ENCODE results near the gene SOX13. TPM values are rescaled to one million over a fixed set of nuclear protein-coding genes. Genes with fewer than 3 reads are reported as not detected.
A peak's percentile ranks its signal among the peaks of the same experiment; 100 is the strongest.

SOX13 gene
- total RNA-seq, 4 donors from 2014 or later = 12.1 to 34.1 (median 33.4) TPM

DNA sequence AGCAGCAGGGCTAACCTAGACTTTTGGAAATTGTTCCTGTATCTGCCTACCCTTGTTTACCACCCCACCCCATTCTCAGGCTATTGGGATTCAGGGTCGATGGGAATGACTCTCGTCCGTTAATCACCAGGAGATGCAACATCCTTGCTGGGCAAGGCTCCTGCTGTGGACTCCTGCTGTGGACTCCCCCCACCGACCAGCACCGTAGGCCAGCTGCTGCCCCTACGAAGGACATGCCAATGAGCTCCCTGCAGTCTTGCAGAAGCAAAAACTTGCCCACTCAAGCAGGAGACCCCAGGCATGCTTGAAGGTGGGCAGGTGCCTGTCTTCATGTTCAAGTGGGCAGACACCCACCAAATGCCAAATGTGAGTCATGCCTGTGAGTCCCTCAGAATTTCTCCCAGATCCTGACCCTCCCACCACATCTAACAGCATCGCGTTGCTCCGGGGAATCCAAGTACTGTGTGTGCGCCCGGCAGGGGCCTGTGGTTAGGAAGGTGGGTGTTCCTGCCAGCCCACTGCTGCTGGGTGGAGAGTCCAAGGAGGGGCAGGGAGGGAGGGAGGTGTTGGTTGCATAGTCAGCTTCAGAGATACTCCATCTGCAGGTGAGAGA is 41.7 kb upstream of the SOX13 start:
- in situ Hi-C loops (cut with MboI; ENCODE audit: low pct_ligation_motif_present in 1 of 4, low pct_unique_long_range_greater_than_20kb in 1 of 4, low sequenced_read_pairs in 3 of 4) (no loop called here), intact Hi-C loops (cut with DNase I; ENCODE audit: low total_unique reads) (no loop called here)
- 81% methylated on average over 11 of the region's 11 CpGs; no CpG with 5 or more reads in 1 of the 2 donors for WGBS, 2 donors (ENCODE audit: low coverage in 1 of 2)
- no peak overlapping the region for H3K4me3 ChIP-seq
- H3K27me3 ChIP-seq = no peaks in the 10 kb centered on the region
- no peaks in the 10 kb centered on the region for H3K4me1 ChIP-seq
- no peak for DNase-seq
- TF ChIP-seq POLR2A (IDR thresholded peaks at IDR 0.05) (no peak), CTCF (IDR thresholded peaks at IDR 0.05) (no peak), EP300 (IDR thresholded peaks at IDR 0.05; ENCODE audit: low read depth) (no peak), POLR2AphosphoS5 (IDR thresholded peaks at IDR 0.05) (no peak)
- no peaks in the 10 kb centered on the region for H3K9me3 ChIP-seq
- H3K36me3 ChIP-seq = no peaks in the 10 kb centered on the region
- no peak overlapping the region for H3K27ac ChIP-seq

- peak in 1 of 3 donors; percentile 32 for TF ChIP-seq POLR2AphosphoS5 (IDR thresholded peaks at IDR 0.05)
- TF ChIP-seq EP300 (IDR thresholded peaks at IDR 0.05; ENCODE audit: low read depth) = no peak
- no peak for TF ChIP-seq POLR2A (IDR thresholded peaks at IDR 0.05)
- no peak for TF ChIP-seq CTCF (IDR thresholded peaks at IDR 0.05)
- Histone ChIP-seq H3K4me3 (no peak overlapping the region), H3K27me3 (no peaks in the 10 kb centered on the region), H3K36me3 (no peaks in the 10 kb centered on the region), H3K4me1 (no peaks in the 10 kb centered on the region), H3K9me3 (no peaks in the 10 kb centered on the region), H3K27ac (no peak overlapping the region)
- DNase-seq = no peak
- WGBS, 2 donors (ENCODE audit: low coverage in 1 of 2) = 60 to 68% methylated on average over 1 to 4 of the region's 4 CpGs
- intact Hi-C loops (cut with DNase I; ENCODE audit: low total_unique reads) (no loop called here), in situ Hi-C loops (cut with MboI; ENCODE audit: low pct_ligation_motif_present in 1 of 4, low pct_unique_long_range_greater_than_20kb in 1 of 4, low sequenced_read_pairs in 3 of 4) (no loop called here)
Observed at GRCh38 chr1:204032642-204033235, 40.2 kb upstream of the SOX13 start.

DNA sequence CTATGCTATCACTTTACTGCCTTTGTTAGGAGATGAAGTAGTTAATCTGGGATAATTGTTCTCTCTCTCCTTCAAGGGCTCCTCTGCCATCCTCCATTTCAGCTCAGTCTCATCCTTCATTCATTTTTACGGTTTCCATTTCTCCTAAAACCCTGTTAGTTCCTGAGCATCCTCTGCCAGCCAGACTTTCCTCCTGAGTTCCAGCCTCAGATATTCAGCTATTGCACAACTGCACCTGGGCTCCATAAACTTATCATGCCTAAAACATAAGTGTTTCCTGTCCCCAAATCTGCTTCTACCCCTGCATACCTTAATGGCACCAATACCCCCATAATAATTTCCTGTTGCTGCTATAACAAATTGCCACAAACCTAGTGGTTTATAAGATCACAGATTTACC is 39.6 kb upstream of the SOX13 start:
- 50 to 64% methylated on average over 1 of the region's 1 CpG for WGBS, 2 donors (ENCODE audit: low coverage in 1 of 2)
- Histone ChIP-seq H3K27me3 (no peaks in the 10 kb centered on the region), H3K36me3 (no peaks in the 10 kb centered on the region), H3K9me3 (no peaks in the 10 kb centered on the region), H3K4me1 (no peaks in the 10 kb centered on the region), H3K4me3 (no peak overlapping the region), H3K27ac (no peak overlapping the region)
- TF ChIP-seq EP300 (IDR thresholded peaks at IDR 0.05; ENCODE audit: low read depth) (no peak), CTCF (IDR thresholded peaks at IDR 0.05) (no peak), POLR2AphosphoS5 (IDR thresholded peaks at IDR 0.05) (no peak), POLR2A (IDR thresholded peaks at IDR 0.05) (no peak)
- no peak for DNase-seq
- intact Hi-C loops (cut with DNase I; ENCODE audit: low total_unique reads) (no loop called here), in situ Hi-C loops (cut with MboI; ENCODE audit: low pct_ligation_motif_present in 1 of 4, low pct_unique_long_range_greater_than_20kb in 1 of 4, low sequenced_read_pairs in 3 of 4) (no loop called here)

DNA sequence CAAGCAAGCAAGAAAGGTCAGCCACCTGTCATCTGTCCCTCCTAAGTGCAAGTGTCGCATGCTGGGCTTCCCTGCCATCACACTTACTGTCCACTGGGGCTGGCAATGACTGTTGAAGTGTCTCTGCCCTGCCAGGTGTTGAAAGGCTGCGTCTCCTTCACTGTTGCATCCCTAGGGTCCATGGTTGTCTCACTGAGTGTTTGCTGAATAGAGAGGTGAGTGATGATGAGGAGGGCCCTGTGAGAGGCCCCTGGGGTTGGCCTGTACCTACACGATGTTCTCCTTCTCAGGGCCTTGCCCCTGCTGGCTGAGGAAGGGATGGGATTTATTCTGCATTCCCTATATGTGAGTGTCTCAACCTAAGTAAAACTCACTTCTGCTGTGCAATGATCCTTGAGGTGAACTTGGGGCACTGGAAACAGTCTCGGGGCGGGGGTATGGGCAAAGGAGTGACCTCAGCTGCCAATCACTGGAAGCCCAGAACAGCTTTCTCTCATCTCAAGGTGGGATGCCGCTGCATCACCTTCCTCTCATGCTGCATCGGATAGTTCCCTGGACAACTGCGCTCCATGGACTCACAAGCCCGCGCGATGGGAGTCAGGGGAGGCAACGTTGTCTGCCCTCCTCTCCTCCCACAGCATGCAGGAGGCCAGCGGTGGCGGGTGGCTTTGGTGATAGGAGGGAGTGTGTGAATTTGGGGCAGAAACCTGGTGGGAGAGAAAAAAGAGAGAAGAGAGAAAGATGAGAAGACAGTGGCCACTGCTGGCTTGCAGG is 35.8 kb upstream of the SOX13 start:
- in situ Hi-C loops (cut with MboI; ENCODE audit: low pct_ligation_motif_present in 1 of 4, low pct_unique_long_range_greater_than_20kb in 1 of 4, low sequenced_read_pairs in 3 of 4) = no loop called here
- H3K27ac ChIP-seq = no peak overlapping the region

More for the DNA sequence above, 35.8 kb upstream of the SOX13 start:
- H3K27me3 ChIP-seq = no peaks in the 10 kb centered on the region
- DNase-seq = no peak
- peaks cover 0 to 11% (median 1%) of the 10 kb centered on the region in 4 donors for H3K4me1 ChIP-seq
- H3K9me3 ChIP-seq = no peaks in the 10 kb centered on the region
- whole genome bisulfite sequencing, 2 donors (ENCODE audit: low coverage in 1 of 2) = 76 to 77% methylated on average over 8 to 14 of the region's 14 CpGs
- TF ChIP-seq POLR2A (IDR thresholded peaks at IDR 0.05) (no peak), CTCF (IDR thresholded peaks at IDR 0.05) (no peak), POLR2AphosphoS5 (IDR thresholded peaks at IDR 0.05) (no peak), EP300 (IDR thresholded peaks at IDR 0.05; ENCODE audit: low read depth) (no peak)
- H3K4me3 ChIP-seq = no peak overlapping the region
- no peaks in the 10 kb centered on the region for H3K36me3 ChIP-seq
- intact Hi-C loops (cut with DNase I; ENCODE audit: low total_unique reads) = no loop called here

Data from transverse colon (tissue), 4 donors.